ENCODE results near the gene NEDD8. TPM values are rescaled to one million over a fixed set of nuclear protein-coding genes. Genes with fewer than 3 reads are reported as not detected.
"Not testable (repeated sequence)": the region's sequence is repeated elsewhere in the genome, so short reads cannot be mapped to it uniquely, and the experiment has no call there.

The NEDD8 gene
- total and polyA plus RNA-seq, 4 donors, result 32.3 to 136 (median 78.1) TPM

GRCh38 chr14:24202538-24202937 lies 29.6 kb downstream of the NEDD8 start:
- 95% methylated on average over 8 of the region's 8 CpGs for WGBS
- H3K36me3 ChIP-seq (ENCODE audit: control insufficient read depth in 4 of 4, insufficient read depth in 3 of 4, low read depth in 1 of 4, low read length in 3 of 4), result peaks cover 0 to 16% (median 9%) of the 10 kb centered on the region in 4 donors
- DNase-seq (ENCODE audit: low spot score), result not testable (repeated sequence)

DNA sequence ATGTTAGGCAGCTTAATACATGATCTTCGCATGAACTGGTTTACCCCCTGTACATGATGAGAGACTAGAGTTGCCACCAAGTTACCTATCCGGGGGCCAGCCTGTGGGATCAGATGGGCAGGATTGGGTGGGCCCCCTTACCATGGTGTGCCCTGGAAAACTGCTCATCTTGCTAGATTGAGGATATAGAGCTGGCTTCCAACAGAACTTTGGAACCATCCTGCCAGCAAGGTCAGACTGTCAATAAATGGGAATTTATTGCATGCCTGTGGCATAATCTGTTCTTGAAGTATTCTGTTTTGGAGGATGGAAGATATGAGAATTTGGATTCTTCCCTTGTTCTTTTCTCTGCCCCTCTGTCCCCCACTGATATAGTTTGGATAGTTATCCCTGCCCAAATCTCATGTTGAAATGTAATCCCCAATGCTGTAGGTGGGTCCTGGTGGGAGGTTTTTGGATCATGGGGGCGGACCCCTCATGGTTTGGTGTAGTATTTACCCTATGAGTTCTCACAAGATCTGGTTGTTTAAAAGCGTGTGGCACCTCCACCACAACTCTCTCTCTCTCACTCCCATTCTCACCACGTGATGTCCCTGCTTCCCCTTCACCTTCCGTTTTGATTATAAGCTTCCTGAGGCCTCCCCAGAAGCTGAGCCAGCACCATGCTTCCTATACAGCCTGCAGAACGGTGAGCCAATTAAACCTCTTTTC lies 33.2 kb downstream of the NEDD8 start:
- Histone ChIP-seq H3K27me3 (ENCODE audit: control insufficient read depth in 4 of 4, insufficient read depth in 4 of 4, low read length in 3 of 4) (no peaks in the 10 kb centered on the region), H3K9me3 (ENCODE audit: control insufficient read depth in 4 of 4, low read length in 3 of 4) (no peaks in the 10 kb centered on the region), H3K4me1 (ENCODE audit: control insufficient read depth in 4 of 4, insufficient read depth in 4 of 4, low read length in 3 of 4) (peaks cover 0 to 29% (median 23%) of the 10 kb centered on the region in 4 donors), H3K27ac (ENCODE audit: low read depth in 1 of 2, low read length in 2 of 2) (no peak overlapping the region), H3K36me3 (ENCODE audit: control insufficient read depth in 4 of 4, insufficient read depth in 3 of 4, low read depth in 1 of 4, low read length in 3 of 4) (peaks cover 0 to 4% (median 3%) of the 10 kb centered on the region in 4 donors), H3K4me3 (ENCODE audit: low read depth in 1 of 3, low read length in 3 of 3) (no peak overlapping the region), H3K9ac (ENCODE audit: low read depth in 1 of 2, low read length in 2 of 2) (no peak overlapping the region)
- TF ChIP-seq HNF4A (conservative IDR thresholded peaks at IDR 0.05), result peak; percentile 48 to 66
- TF ChIP-seq JUND (IDR thresholded peaks at IDR 0.05), result no peak
- DNase-seq (ENCODE audit: low spot score), result no peak
- WGBS, result 80% methylated on average over 7 of the region's 7 CpGs

More at GRCh38 chr14:24202538-24202937, 29.6 kb downstream of the NEDD8 start:
- not testable (repeated sequence) for H3K4me3 ChIP-seq (ENCODE audit: low read depth in 1 of 3, low read length in 3 of 3); H3K27ac ChIP-seq (ENCODE audit: low read depth in 1 of 2, low read length in 2 of 2); H3K9ac ChIP-seq (ENCODE audit: low read depth in 1 of 2, low read length in 2 of 2); H3K4me1 ChIP-seq (ENCODE audit: control insufficient read depth in 4 of 4, insufficient read depth in 4 of 4, low read length in 3 of 4); H3K9me3 ChIP-seq (ENCODE audit: control insufficient read depth in 4 of 4, low read length in 3 of 4); H3K27me3 ChIP-seq (ENCODE audit: control insufficient read depth in 4 of 4, insufficient read depth in 4 of 4, low read length in 3 of 4)

- H3K36me3 ChIP-seq (ENCODE audit: control insufficient read depth in 4 of 4, insufficient read depth in 3 of 4, low read depth in 1 of 4, low read length in 3 of 4), result peaks cover 2 to 11% (median 9%) of the 10 kb centered on the region in 4 donors
- H3K4me1 ChIP-seq (ENCODE audit: control insufficient read depth in 4 of 4, insufficient read depth in 4 of 4, low read length in 3 of 4), result peaks cover 0 to 29% (median 23%) of the 10 kb centered on the region in 4 donors
- no peak for TF ChIP-seq HNF4A (conservative IDR thresholded peaks at IDR 0.05)
- TF ChIP-seq SP1 (IDR thresholded peaks at IDR 0.05), result no peak
- no peak overlapping the region for H3K9ac ChIP-seq (ENCODE audit: low read depth in 1 of 2, low read length in 2 of 2)
- no peaks in the 10 kb centered on the region for H3K27me3 ChIP-seq (ENCODE audit: control insufficient read depth in 4 of 4, insufficient read depth in 4 of 4, low read length in 3 of 4)
- no peak overlapping the region for H3K4me3 ChIP-seq (ENCODE audit: low read depth in 1 of 3, low read length in 3 of 3)
- H3K9me3 ChIP-seq (ENCODE audit: control insufficient read depth in 4 of 4, low read length in 3 of 4), result no peaks in the 10 kb centered on the region
- no peak for DNase-seq (ENCODE audit: low spot score)
- 93% methylated on average over 2 of the region's 2 CpGs for WGBS
- no peak overlapping the region for H3K27ac ChIP-seq (ENCODE audit: low read depth in 1 of 2, low read length in 2 of 2)
Measured at GRCh38 chr14:24197056-24197450, 35.1 kb downstream of the NEDD8 start.

GRCh38 chr14:24196071-24197055 lies 35.8 kb downstream of the NEDD8 start:
- no peaks in the 10 kb centered on the region for H3K27me3 ChIP-seq (ENCODE audit: control insufficient read depth in 4 of 4, insufficient read depth in 4 of 4, low read length in 3 of 4)
- peaks cover 4 to 12% (median 9%) of the 10 kb centered on the region in 4 donors for H3K36me3 ChIP-seq (ENCODE audit: control insufficient read depth in 4 of 4, insufficient read depth in 3 of 4, low read depth in 1 of 4, low read length in 3 of 4)
- H3K9me3 ChIP-seq (ENCODE audit: control insufficient read depth in 4 of 4, low read length in 3 of 4), result no peaks in the 10 kb centered on the region
- 34% methylated on average over 33 of the region's 33 CpGs for WGBS
- H3K9ac ChIP-seq (ENCODE audit: low read depth in 1 of 2, low read length in 2 of 2), result peak overlapping the region; percentile 76 to 97
- TF ChIP-seq RXRA (IDR thresholded peaks at IDR 0.05), result no peak
- TF ChIP-seq HNF4A (conservative IDR thresholded peaks at IDR 0.05), result peak; percentile 22 to 44
- H3K27ac ChIP-seq (ENCODE audit: low read depth in 1 of 2, low read length in 2 of 2), result peak overlapping the region; percentile 99
- DNase-seq (ENCODE audit: low spot score), result peak; percentile 41
- H3K4me3 ChIP-seq (ENCODE audit: low read depth in 1 of 3, low read length in 3 of 3), result peak overlapping the region; percentile 79 to 94 (median 93)
- H3K4me1 ChIP-seq (ENCODE audit: control insufficient read depth in 4 of 4, insufficient read depth in 4 of 4, low read length in 3 of 4), result peaks cover 0 to 29% (median 23%) of the 10 kb centered on the region in 4 donors
